GM18520 (cell line): ENCODE results near the gene PPP4R1.
"Not testable (repeated sequence)": the region's sequence is repeated elsewhere in the genome, so short reads cannot be mapped to it uniquely, and the experiment has no call there.

Experiments used
- ATAC-seq: cut with Tn5 transposase; IDR thresholded peaks from one replicate; pipeline ENCODE4 v1.9.1; 2021; ENCODE audit not compliant: unreplicated experiment

Gene PPP4R1

GRCh38 chr18:9614401-9615279 lies at the start of gene PPP4R1:
TSS of gene PPP4R1 (minus strand) at chr18:9614559. CDS start at chr18:9614484, 75 bp downstream.
- ATAC-seq = peak; percentile 32

GRCh38 chr18:9663377-9663776 lies 49.0 kb upstream of the PPP4R1 start:
- no peak for ATAC-seq

- ATAC-seq = no peak
Measured at GRCh38 chr18:9661564-9661963, 47.2 kb upstream of the PPP4R1 start.

GRCh38 chr18:9659499-9660375 lies 45.4 kb upstream of the PPP4R1 start:
- ATAC-seq = no peak

- ATAC-seq = no peak
Measured at GRCh38 chr18:9658087-9658641, 43.8 kb upstream of the PPP4R1 start.

GRCh38 chr18:9655232-9655767 lies 40.9 kb upstream of the PPP4R1 start:
- ATAC-seq = no peak

- ATAC-seq = no peak
Measured at GRCh38 chr18:9653390-9653789, 39.0 kb upstream of the PPP4R1 start.

- ATAC-seq = no peak
Measured at GRCh38 chr18:9649164-9649540, 34.8 kb upstream of the PPP4R1 start.

GRCh38 chr18:9648431-9649163 lies 34.2 kb upstream of the PPP4R1 start:
- ATAC-seq = no peak

GRCh38 chr18:9647496-9648323 lies 33.4 kb upstream of the PPP4R1 start:
- no peak for ATAC-seq

GRCh38 chr18:9643549-9643948 lies 29.2 kb upstream of the PPP4R1 start:
- no peak for ATAC-seq

- ATAC-seq = no peak
Measured at GRCh38 chr18:9642799-9643462, 28.6 kb upstream of the PPP4R1 start.

- ATAC-seq = not testable (repeated sequence)
Measured at GRCh38 chr18:9641081-9641480, 26.7 kb upstream of the PPP4R1 start.

GRCh38 chr18:9638886-9639285 lies 24.5 kb upstream of the PPP4R1 start:
- ATAC-seq = no peak

- no peak for ATAC-seq
Measured at GRCh38 chr18:9637036-9637767, 22.8 kb upstream of the PPP4R1 start.

- ATAC-seq = no peak
Measured at GRCh38 chr18:9634856-9635255, 20.5 kb upstream of the PPP4R1 start.

- no peak for ATAC-seq
Measured at GRCh38 chr18:9631814-9632496, 17.6 kb upstream of the PPP4R1 start.

- ATAC-seq = no peak
Measured at GRCh38 chr18:9630444-9630843, 16.1 kb upstream of the PPP4R1 start.
